SH-SY5Y (cell line): ENCODE measurements around the gene OGFOD1.

Source experiments
- GATA2 ChIP-seq: IDR thresholded peaks from 2 replicates; pipeline ENCODE4 v1.6.1; 2011; ENCODE audit warnings: mild to moderate bottlenecking, low read depth, low read length
- GATA3 ChIP-seq: IDR thresholded peaks from 2 replicates; pipeline ENCODE4 v1.6.1; 2011; ENCODE audit warnings: low read depth, mild to moderate bottlenecking, low read length, moderate library complexity

- TF ChIP-seq GATA2 (no peak), GATA3 (no peak)
These were observed 38.0 kb upstream of the OGFOD1 start for GRCh38 chr16:56413381-56413780.
